ENCODE results near the gene PROS1.

- TF ChIP-seq EZH2 (IDR thresholded peaks at IDR 0.05), result no peak
- TF ChIP-seq FOXP2 (optimal IDR thresholded peaks at IDR 0.05; ENCODE audit: control extremely low read depth, extremely low read length, insufficient read depth), result no peak
- TF ChIP-seq POLR2AphosphoS5 (IDR thresholded peaks at IDR 0.05; ENCODE audit: borderline replicate concordance, low read depth, low read length), result no peak
These were observed 49.2 kb downstream of the PROS1 start for GRCh38 chr3:93924491-93924890.
